ENCODE data around the gene MPRIP.
"Not testable (repeated sequence)": the region's sequence is repeated elsewhere in the genome, so short reads cannot be mapped to it uniquely, and the experiment has no call there.

DNA sequence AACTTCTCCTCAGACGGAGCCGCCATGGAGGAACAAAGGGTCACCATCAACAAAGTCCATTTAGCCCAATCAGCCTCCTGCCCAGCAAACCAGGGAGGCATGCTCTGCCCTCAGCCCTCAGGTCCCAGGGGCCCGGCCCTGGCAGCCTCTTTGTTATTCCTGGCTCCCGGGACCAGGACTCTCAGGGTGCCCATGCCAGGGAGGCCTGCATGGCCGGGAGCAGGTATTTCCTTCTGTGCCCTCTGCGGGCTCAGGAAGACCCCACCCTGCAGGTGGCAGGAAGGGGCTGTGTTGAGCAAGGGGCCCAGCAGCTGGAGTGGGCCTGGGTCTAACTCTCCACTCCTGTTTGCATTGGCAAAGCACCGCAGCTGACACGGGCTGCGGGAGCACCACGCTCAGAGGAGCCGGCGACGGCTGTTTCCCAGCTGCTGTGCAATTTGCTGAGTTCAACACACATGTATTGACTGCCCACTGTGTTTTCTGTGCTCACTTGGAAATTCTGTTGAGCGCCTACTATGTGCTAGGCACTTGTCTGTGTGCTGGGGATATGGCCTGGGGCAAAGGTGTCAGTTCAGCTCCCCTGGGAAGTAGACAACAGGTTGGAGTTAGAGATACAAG lies 37.2 kb upstream of the MPRIP start:
- not testable (repeated sequence) for TF ChIP-seq POLR2AphosphoS5, POLR2A, EP300 (IDR thresholded peaks at IDR 0.05)
- TF ChIP-seq, protein P1, sequence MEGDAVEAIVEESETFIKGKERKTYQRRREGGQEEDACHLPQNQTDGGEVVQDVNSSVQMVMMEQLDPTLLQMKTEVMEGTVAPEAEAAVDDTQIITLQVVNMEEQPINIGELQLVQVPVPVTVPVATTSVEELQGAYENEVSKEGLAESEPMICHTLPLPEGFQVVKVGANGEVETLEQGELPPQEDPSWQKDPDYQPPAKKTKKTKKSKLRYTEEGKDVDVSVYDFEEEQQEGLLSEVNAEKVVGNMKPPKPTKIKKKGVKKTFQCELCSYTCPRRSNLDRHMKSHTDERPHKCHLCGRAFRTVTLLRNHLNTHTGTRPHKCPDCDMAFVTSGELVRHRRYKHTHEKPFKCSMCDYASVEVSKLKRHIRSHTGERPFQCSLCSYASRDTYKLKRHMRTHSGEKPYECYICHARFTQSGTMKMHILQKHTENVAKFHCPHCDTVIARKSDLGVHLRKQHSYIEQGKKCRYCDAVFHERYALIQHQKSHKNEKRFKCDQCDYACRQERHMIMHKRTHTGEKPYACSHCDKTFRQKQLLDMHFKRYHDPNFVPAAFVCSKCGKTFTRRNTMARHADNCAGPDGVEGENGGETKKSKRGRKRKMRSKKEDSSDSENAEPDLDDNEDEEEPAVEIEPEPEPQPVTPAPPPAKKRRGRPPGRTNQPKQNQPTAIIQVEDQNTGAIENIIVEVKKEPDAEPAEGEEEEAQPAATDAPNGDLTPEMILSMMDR (IDR thresholded peaks at IDR 0.05) = not testable (repeated sequence)
